NCI-H2171 (cell line): ENCODE data around the gene REV1.
"Not testable (repeated sequence)": the region's sequence is repeated elsewhere in the genome, so short reads cannot be mapped to it uniquely, and the experiment has no call there.

Experiments used
- DNase-seq: peaks from one replicate; lab custom pipeline; 2025; lab: John Stamatoyannopoulos, UW

REV1 gene

GRCh38 chr2:99403084-99403483 is 86.7 kb downstream of the REV1 start:
- no peak for DNase-seq

- DNase-seq, result no peak
Observed at GRCh38 chr2:99401841-99402240, 88.0 kb downstream of the REV1 start.

GRCh38 chr2:99399795-99400194 is 90.0 kb downstream of the REV1 start:
- DNase-seq, result no peak

- no peak for DNase-seq
Observed at GRCh38 chr2:99399063-99399462, 90.8 kb downstream of the REV1 start.

- no peak for DNase-seq
Observed at GRCh38 chr2:99398303-99398702, 91.5 kb downstream of the REV1 start.

- DNase-seq, result no peak
Observed at GRCh38 chr2:99397266-99397920, 92.4 kb downstream of the REV1 start.

- no peak for DNase-seq
Observed at GRCh38 chr2:99395589-99396130, 94.2 kb downstream of the REV1 start.

GRCh38 chr2:99389946-99390345 is 99.9 kb downstream of the REV1 start:
- DNase-seq, result no peak

GRCh38 chr2:99389371-99389770 is 100.4 kb downstream of the REV1 start:
- DNase-seq, result no peak

GRCh38 chr2:99388892-99389291 is 100.9 kb downstream of the REV1 start:
- no peak for DNase-seq

- no peak for DNase-seq
Observed at GRCh38 chr2:99386011-99386410, 103.8 kb downstream of the REV1 start.

- DNase-seq, result no peak
Observed at GRCh38 chr2:99382143-99382542, 107.7 kb downstream of the REV1 start.

GRCh38 chr2:99380376-99381010 is 109.3 kb downstream of the REV1 start:
- no peak for DNase-seq

GRCh38 chr2:99377879-99378278 is 111.9 kb downstream of the REV1 start:
- no peak for DNase-seq

- DNase-seq, result no peak
Observed at GRCh38 chr2:99376254-99376864, 113.5 kb downstream of the REV1 start.

- no peak for DNase-seq
Observed at GRCh38 chr2:99374747-99375146, 115.1 kb downstream of the REV1 start.

- DNase-seq, result no peak
Observed at GRCh38 chr2:99373144-99373543, 116.7 kb downstream of the REV1 start.

- not testable (repeated sequence) for DNase-seq
Observed at GRCh38 chr2:99368854-99369253, 121.0 kb downstream of the REV1 start.

GRCh38 chr2:99365661-99366060 is 124.2 kb downstream of the REV1 start:
- DNase-seq, result no peak

GRCh38 chr2:99356853-99357252 is 133.0 kb downstream of the REV1 start:
- DNase-seq, result no peak

GRCh38 chr2:99354825-99355224 is 135.0 kb downstream of the REV1 start:
- DNase-seq, result not testable (repeated sequence)

GRCh38 chr2:99354070-99354469 is 135.7 kb downstream of the REV1 start:
- DNase-seq, result no peak
